ENCODE measurements around the gene NLGN1.

- no peak for TF ChIP-seq POLR2AphosphoS5 (IDR thresholded peaks at IDR 0.05; ENCODE audit: low read depth, low read length)
- no peak for TF ChIP-seq REST (IDR thresholded peaks at IDR 0.05; ENCODE audit: insufficient read depth in 1 of 2, low read depth in 2 of 2, low read length in 2 of 2)
- TF ChIP-seq SIN3A (IDR thresholded peaks at IDR 0.05; ENCODE audit: borderline replicate concordance, insufficient read depth, low read length) = no peak
Observed at GRCh38 chr3:173401369-173401768, 3.8 kb downstream of the NLGN1 start.
